SU-DHL-6 (cell line): ENCODE measurements around the gene AXIN1.

Source experiments
- H2AFZ ChIP-seq: fragments of 200-600 bp; sonication (generic); 2 replicates; pipeline ENCODE4 v1.6.1; 2014; ENCODE audit warnings: low read depth, mild to moderate bottlenecking, moderate library complexity, mixed read lengths, antibody characterized with exemption, low read length; ENCODE audit not compliant: severe bottlenecking
- H3F3A ChIP-seq: fragments of 200-600 bp; shearing (Covaris generic); 2 replicates; pipeline ENCODE4 v1.6.0; 2016; ENCODE audit warnings: antibody characterized with exemption, mild to moderate bottlenecking; ENCODE audit not compliant: insufficient read depth
- H3K27ac ChIP-seq: fragments of 200-600 bp; sonication (generic); 2 replicates; pipeline ENCODE4 v1.5.1; 2016; ENCODE audit warnings: low read depth, mild to moderate bottlenecking, low read length, moderate library complexity, mixed read lengths
- H3K27me3 ChIP-seq: fragments of 200-600 bp; sonication (generic), shearing (Covaris generic); 2 replicates; pipeline ENCODE4 v1.6.0; 2014; ENCODE audit warnings: mild to moderate bottlenecking, low read length
- H3K36me3 ChIP-seq: fragments of 200-600 bp; sonication (generic); 2 replicates; pipeline ENCODE4 v1.6.1; 2014; ENCODE audit warnings: mild to moderate bottlenecking, low read length, mixed read lengths
- H3K4me2 ChIP-seq: fragments of 300-600, 200-600 bp; shearing (Covaris generic), sonication (generic); 2 replicates; pipeline ENCODE4 v1.6.0; 2014; ENCODE audit warnings: low read length, low read depth, mild to moderate bottlenecking; ENCODE audit not compliant: poor library complexity, severe bottlenecking
- H3K4me3 ChIP-seq: fragments of 200-600 bp; sonication (generic); 2 replicates; pipeline ENCODE4 v1.5.1; 2014; ENCODE audit warnings: antibody characterized with exemption, low read length, mild to moderate bottlenecking, mixed read lengths; ENCODE audit not compliant: insufficient read depth, poor library complexity, severe bottlenecking
- H3K79me2 ChIP-seq: fragments of 200-600 bp; sonication (generic); 2 replicates; pipeline ENCODE4 v1.6.1; 2014; ENCODE audit warnings: mild to moderate bottlenecking, low read length, moderate library complexity; ENCODE audit not compliant: insufficient read depth
- H3K9ac ChIP-seq: fragments of 200-600 bp; sonication (generic); 2 replicates; pipeline ENCODE4 v1.7.0; 2014; ENCODE audit warnings: mild to moderate bottlenecking, low read length
- H3K9me2 ChIP-seq: fragments of 200-600 bp; sonication (generic); replicated peaks from 2 replicates; pipeline ENCODE4 v1.6.1; 2014; ENCODE audit warnings: low read length; ENCODE audit not compliant: insufficient read depth
- H3K9me3 ChIP-seq: fragments of 200-600 bp; sonication (generic); 2 replicates; pipeline ENCODE4 v1.6.1; 2014; ENCODE audit warnings: low read length, mixed read lengths; ENCODE audit not compliant: insufficient read depth
- H4K20me1 ChIP-seq: fragments of 200-600 bp; sonication (generic); 2 replicates; pipeline ENCODE4 v1.6.1; 2014; ENCODE audit warnings: low read depth, mild to moderate bottlenecking, antibody characterized with exemption, low read length, moderate library complexity, mixed read lengths
- CTCF ChIP-seq: fragments of 200-600 bp; sonication (generic); IDR thresholded peaks from one replicate; pipeline ENCODE4 v1.5.1; 2017; ENCODE audit warnings: antibody characterized with exemption, mild to moderate bottlenecking, low read length, moderate library complexity; ENCODE audit not compliant: insufficient read depth, poor library complexity, severe bottlenecking
- EZH2phosphoT487 ChIP-seq: fragments of 200-600 bp; sonication (generic), shearing (Covaris generic); conservative IDR thresholded peaks from 2 replicates; pipeline ENCODE4 v1.6.1; 2018; ENCODE audit warnings: mild to moderate bottlenecking, antibody characterized with exemption, low read length, moderate library complexity, mixed read lengths

The AXIN1 gene

GRCh38 chr16:279531-279930 lies 73.0 kb downstream of the AXIN1 start:
- no peaks in the 10 kb centered on the region for H4K20me1 ChIP-seq
- no peak overlapping the region for H2AFZ ChIP-seq
- no peak overlapping the region for H3K4me3 ChIP-seq
- H3K27me3 ChIP-seq, result no peaks in the 10 kb centered on the region
- no peaks in the 10 kb centered on the region for H3K9me2 ChIP-seq
- H3K9ac ChIP-seq, result no peak overlapping the region
- no peaks in the 10 kb centered on the region for H3K9me3 ChIP-seq
- no peaks in the 10 kb centered on the region for H3K79me2 ChIP-seq
- no peak overlapping the region for H3K4me2 ChIP-seq
- H3K36me3 ChIP-seq, result no peaks in the 10 kb centered on the region
- H3K27ac ChIP-seq, result no peak overlapping the region
- no peak for TF ChIP-seq EZH2phosphoT487
- no peak for TF ChIP-seq CTCF
- no peaks in the 10 kb centered on the region for H3F3A ChIP-seq

GRCh38 chr16:278863-279366 lies 73.6 kb downstream of the AXIN1 start:
- no peak for TF ChIP-seq EZH2phosphoT487
- no peak for TF ChIP-seq CTCF
- Histone ChIP-seq H3F3A (no peaks in the 10 kb centered on the region), H3K36me3 (no peaks in the 10 kb centered on the region), H3K9ac (no peak overlapping the region), H3K9me2 (no peaks in the 10 kb centered on the region), H4K20me1 (no peaks in the 10 kb centered on the region), H3K9me3 (no peaks in the 10 kb centered on the region), H3K27ac (no peak overlapping the region), H3K4me2 (no peak overlapping the region), H3K27me3 (no peaks in the 10 kb centered on the region), H3K4me3 (no peak overlapping the region), H2AFZ (no peak overlapping the region), H3K79me2 (no peaks in the 10 kb centered on the region)

GRCh38 chr16:276426-277077 lies 76.0 kb downstream of the AXIN1 start:
- no peaks in the 10 kb centered on the region for H3K36me3 ChIP-seq
- no peaks in the 10 kb centered on the region for H3K9me3 ChIP-seq
- H3K79me2 ChIP-seq, result no peaks in the 10 kb centered on the region
- TF ChIP-seq CTCF (no peak), EZH2phosphoT487 (no peak)
- H2AFZ ChIP-seq, result no peak overlapping the region
- H3K27ac ChIP-seq, result no peak overlapping the region
- H3K4me2 ChIP-seq, result no peak overlapping the region
- H3F3A ChIP-seq, result no peaks in the 10 kb centered on the region
- H3K4me3 ChIP-seq, result no peak overlapping the region
- H3K27me3 ChIP-seq, result no peaks in the 10 kb centered on the region
- H4K20me1 ChIP-seq, result no peaks in the 10 kb centered on the region
- no peak overlapping the region for H3K9ac ChIP-seq
- H3K9me2 ChIP-seq, result no peaks in the 10 kb centered on the region
